GM15510 (cell line): ENCODE measurements around the gene POLR2C.

Experiments
- POLR2A ChIP-seq: IDR thresholded peaks from 3 replicates; pipeline ENCODE4 v1.6.1; 2011; ENCODE audit warnings: borderline replicate concordance; ENCODE audit not compliant: insufficient read length; ENCODE audit errors: extremely low read depth

POLR2C gene

GRCh38 chr16:57504491-57504890, 42.0 kb downstream of the POLR2C start:
- no peak for TF ChIP-seq POLR2A

GRCh38 chr16:57505169-57505568, 42.7 kb downstream of the POLR2C start:
- no peak for TF ChIP-seq POLR2A

GRCh38 chr16:57507136-57508034, 44.9 kb downstream of the POLR2C start:
- no peak for TF ChIP-seq POLR2A

GRCh38 chr16:57508035-57508425, 45.6 kb downstream of the POLR2C start:
- TF ChIP-seq POLR2A: no peak

GRCh38 chr16:57509231-57509923, 46.9 kb downstream of the POLR2C start:
- TF ChIP-seq POLR2A: no peak

- TF ChIP-seq POLR2A: no peak
These were observed 47.8 kb downstream of the POLR2C start for GRCh38 chr16:57510016-57510871.

GRCh38 chr16:57512296-57513001, 50.0 kb downstream of the POLR2C start:
- no peak for TF ChIP-seq POLR2A

- no peak for TF ChIP-seq POLR2A
These were observed 51.1 kb downstream of the POLR2C start for GRCh38 chr16:57513371-57514102.

- TF ChIP-seq POLR2A: no peak
These were observed 51.9 kb downstream of the POLR2C start for GRCh38 chr16:57514371-57514770.

GRCh38 chr16:57514791-57515600, 52.5 kb downstream of the POLR2C start:
- TF ChIP-seq POLR2A: no peak

- TF ChIP-seq POLR2A: no peak
These were observed 53.8 kb downstream of the POLR2C start for GRCh38 chr16:57516176-57516725.

GRCh38 chr16:57516773-57517172, 54.3 kb downstream of the POLR2C start:
- TF ChIP-seq POLR2A: no peak

GRCh38 chr16:57517397-57518367, 55.2 kb downstream of the POLR2C start:
- no peak for TF ChIP-seq POLR2A
